ENCODE measurements around the gene GLRX2.

The GLRX2 gene

GRCh38 chr1:193077991-193078390 is 27.2 kb downstream of the GLRX2 start:
- ChIA-PET CTCF (interaction anchor here (0.8 kb wide), 1 partner anchor 14 kb away, joined by 3 read pairs; no protein-coding TSS in a partner anchor), POLR2A (no interaction called here)
- no peak for DNase-seq (ENCODE audit: low read depth, low spot score)
- TF ChIP-seq CTCF (IDR thresholded peaks at IDR 0.05; ENCODE audit: insufficient read depth, low read length, missing control alignments) = no peak
- H3K4me3 ChIP-seq (ENCODE audit: low read depth, low read length) = no peak overlapping the region

GRCh38 chr1:193070942-193071341 is 34.3 kb downstream of the GLRX2 start:
- no peak for DNase-seq (ENCODE audit: low read depth, low spot score)
- no peak overlapping the region for H3K4me3 ChIP-seq (ENCODE audit: low read depth, low read length)
- no peak for TF ChIP-seq CTCF (IDR thresholded peaks at IDR 0.05; ENCODE audit: insufficient read depth, low read length, missing control alignments)
- ChIA-PET CTCF (interaction anchor here (0.6 kb wide), 1 partner anchor 16 kb away, joined by 3 read pairs; no protein-coding TSS in a partner anchor), POLR2A (interaction anchor here (1.0 kb wide), 1 partner anchor 42 kb away, joined by 3 read pairs; no protein-coding TSS in a partner anchor)

- TF ChIP-seq CTCF (IDR thresholded peaks at IDR 0.05; ENCODE audit: insufficient read depth, low read length, missing control alignments) = no peak
- no peak for DNase-seq (ENCODE audit: low read depth, low spot score)
- CTCF ChIA-PET = interaction anchor here (0.6 kb wide), 1 partner anchor 16 kb away, joined by 3 read pairs; no protein-coding TSS in a partner anchor
- POLR2A ChIA-PET = interaction anchor here (1.0 kb wide), 1 partner anchor 42 kb away, joined by 3 read pairs; no protein-coding TSS in a partner anchor
- no peak overlapping the region for H3K4me3 ChIP-seq (ENCODE audit: low read depth, low read length)
These were observed 34.8 kb downstream of the GLRX2 start for GRCh38 chr1:193070386-193070753.

GRCh38 chr1:193069748-193070385 is 35.3 kb downstream of the GLRX2 start:
- H3K4me3 ChIP-seq (ENCODE audit: low read depth, low read length) = no peak overlapping the region
- ChIA-PET POLR2A (no interaction called here), CTCF (interaction anchor here (1.1 kb wide), 1 partner anchor 53 kb away, joined by 4 read pairs; the partner anchor contains the start of gene CDC73)
- TF ChIP-seq CTCF (IDR thresholded peaks at IDR 0.05; ENCODE audit: insufficient read depth, low read length, missing control alignments) = peak; percentile 15
- no peak for DNase-seq (ENCODE audit: low read depth, low spot score)

- no peak for TF ChIP-seq CTCF (IDR thresholded peaks at IDR 0.05; ENCODE audit: insufficient read depth, low read length, missing control alignments)
- DNase-seq (ENCODE audit: low read depth, low spot score) = no peak
- CTCF ChIA-PET = no interaction called here
- no peak overlapping the region for H3K4me3 ChIP-seq (ENCODE audit: low read depth, low read length)
- POLR2A ChIA-PET = no interaction called here
These were observed 37.2 kb downstream of the GLRX2 start for GRCh38 chr1:193068013-193068412.

- DNase-seq (ENCODE audit: low read depth, low spot score) = no peak
- no peak for TF ChIP-seq CTCF (IDR thresholded peaks at IDR 0.05; ENCODE audit: insufficient read depth, low read length, missing control alignments)
- CTCF ChIA-PET = no interaction called here
- no peak overlapping the region for H3K4me3 ChIP-seq (ENCODE audit: low read depth, low read length)
- POLR2A ChIA-PET = no interaction called here
These were observed 38.6 kb downstream of the GLRX2 start for GRCh38 chr1:193066606-193067005.
